Ectodermal cell (in vitro differentiated cells): ENCODE measurements around the gene PNPT1.

Experiments
- H3K27ac ChIP-seq: 2 replicates; pipeline ENCODE4 v1.7.0; 2013; ENCODE audit warnings: mild to moderate bottlenecking, low read depth, low read length; ENCODE audit not compliant: insufficient read depth, poor library complexity, severe bottlenecking
- H3K27me3 ChIP-seq: 2 replicates; pipeline ENCODE4 v1.7.0; 2013; ENCODE audit warnings: mild to moderate bottlenecking, low read length; ENCODE audit not compliant: insufficient read depth, control insufficient read depth, poor library complexity, severe bottlenecking
- H3K36me3 ChIP-seq: one replicate; pipeline ENCODE4 v1.7.0; 2013; ENCODE audit warnings: low read length; ENCODE audit not compliant: control insufficient read depth, insufficient read depth
- H3K4me1 ChIP-seq: one replicate; pipeline ENCODE4 v1.7.0; 2013; ENCODE audit warnings: low read length; ENCODE audit not compliant: control insufficient read depth, insufficient read depth
- H3K4me3 ChIP-seq: 2 replicates; pipeline ENCODE4 v1.7.0; 2013; ENCODE audit warnings: low read depth, low read length, control low read depth; ENCODE audit not compliant: insufficient read depth
- H3K9me3 ChIP-seq: 2 replicates; pipeline ENCODE4 v1.7.0; 2013; ENCODE audit warnings: mild to moderate bottlenecking, low read length, moderate library complexity; ENCODE audit not compliant: control insufficient read depth
- WGBS, 2 experiments: methylation state at CpG; one replicate each; pipeline ENCODE4 v1.1.7; 2013; ENCODE audit warnings: missing lambda C conversion rate in 2 of 2; 5-methylcytosine and 5-hydroxymethylcytosine counted together

PNPT1 gene

GRCh38 chr2:55618025-55618274 is 75.7 kb downstream of the PNPT1 start:
- H3K27ac ChIP-seq, result peak overlapping the region; percentile 89
- H3K36me3 ChIP-seq, result peaks cover 3% of the 10 kb centered on the region
- no peaks in the 10 kb centered on the region for H3K9me3 ChIP-seq
- H3K27me3 ChIP-seq, result no peaks in the 10 kb centered on the region
- 0% methylated on average over 10 of the region's 10 CpGs for WGBS, 2 experiments
- H3K4me3 ChIP-seq, result peak overlapping the region; percentile 99
- no peaks in the 10 kb centered on the region for H3K4me1 ChIP-seq

DNA sequence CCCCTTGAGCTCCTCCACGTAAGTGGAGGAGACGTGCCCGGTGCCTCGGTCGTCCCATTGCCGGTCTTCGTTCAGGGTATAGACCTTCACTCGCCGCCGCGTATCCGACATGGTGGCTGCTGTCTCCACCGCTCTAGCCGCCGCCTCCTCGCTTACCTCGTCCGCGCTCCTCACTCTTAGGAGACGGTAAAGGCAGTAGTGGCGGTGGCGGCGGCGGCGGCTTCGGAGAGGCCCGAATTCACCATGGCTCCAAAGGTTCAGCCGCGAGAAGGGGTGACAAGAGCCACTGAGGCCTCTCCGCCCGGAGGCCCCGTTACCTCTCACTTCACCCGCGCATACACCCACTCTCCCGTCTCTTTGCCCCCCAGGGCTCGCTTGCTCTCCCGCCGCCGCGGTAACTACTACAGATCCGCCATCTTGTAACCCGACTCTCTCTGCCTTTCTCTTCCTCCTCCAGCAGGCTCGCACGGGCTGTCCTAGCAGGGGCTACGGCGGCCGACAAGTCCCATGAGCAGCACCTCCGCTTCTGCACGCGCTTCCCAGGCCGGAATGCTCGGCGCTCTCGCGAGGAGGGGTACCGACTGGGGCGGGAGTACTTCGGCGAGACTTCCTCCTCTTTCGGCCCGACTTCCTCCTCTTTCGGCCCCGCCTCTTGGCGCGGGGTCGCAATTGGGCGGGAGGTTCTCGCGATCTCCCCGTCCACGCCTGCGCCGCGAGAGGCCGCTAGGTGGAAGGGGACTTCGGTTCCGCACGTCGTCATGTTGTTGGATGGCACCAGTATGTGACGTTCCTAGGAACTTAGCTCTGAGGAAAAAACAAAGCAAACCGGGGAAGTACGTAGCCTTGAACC is 76.2 kb downstream of the PNPT1 start, which contains the start of gene PPP4R3B:
Gene PPP4R3B, minus strand, starts transcription at position 448 of the 850 bp plus-strand sequence. Its CDS starts 337 bp downstream, at position 111.
- WGBS, 2 experiments, result 0% methylated on average over 82 of the region's 82 CpGs
- Histone ChIP-seq H3K9me3 (no peaks in the 10 kb centered on the region), H3K36me3 (peaks cover 5% of the 10 kb centered on the region), H3K27me3 (no peaks in the 10 kb centered on the region), H3K27ac (peak within 1 kb of the TSS; percentile 89), H3K4me3 (peak within 1 kb of the TSS; percentile 99), H3K4me1 (no peaks in the 10 kb centered on the region)

DNA sequence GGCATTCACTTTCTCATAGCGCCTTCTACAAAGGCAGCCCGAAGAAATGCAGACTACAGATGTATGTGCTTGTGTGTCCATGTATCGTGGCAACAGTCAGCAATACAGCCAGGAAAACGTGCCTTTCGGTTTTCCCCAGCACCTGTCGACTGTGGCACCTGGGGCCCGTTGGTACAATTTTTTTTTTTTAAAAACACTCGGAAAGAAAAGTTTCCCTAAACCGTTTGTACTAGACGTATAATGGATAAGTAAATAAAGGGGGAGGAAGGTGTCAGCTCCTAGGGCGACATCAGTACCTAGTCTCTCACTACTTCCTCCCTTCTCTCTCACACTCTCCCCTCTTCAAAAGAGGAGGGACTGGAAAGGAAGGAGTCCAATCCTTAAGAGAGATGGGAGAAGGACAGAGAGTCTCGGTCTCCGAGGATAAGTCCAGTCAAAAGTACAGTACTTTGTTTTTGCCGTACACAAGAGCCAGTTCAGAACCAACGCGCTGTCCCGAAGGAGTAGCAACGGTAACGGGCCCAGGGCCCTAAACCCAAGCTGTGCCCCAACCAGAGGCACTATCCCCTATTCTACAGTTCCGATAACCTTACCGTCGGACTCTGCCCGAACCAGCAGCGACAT is 77.0 kb downstream of the PNPT1 start:
- H3K4me3 ChIP-seq, result peak overlapping the region; percentile 99
- no peaks in the 10 kb centered on the region for H3K4me1 ChIP-seq
- H3K27me3 ChIP-seq, result no peaks in the 10 kb centered on the region
- 1% methylated on average over 20 to 23 of the region's 24 CpGs for WGBS, 2 experiments
- H3K9me3 ChIP-seq, result no peaks in the 10 kb centered on the region
- H3K27ac ChIP-seq, result peak overlapping the region; percentile 84
- H3K36me3 ChIP-seq, result peaks cover 5% of the 10 kb centered on the region

- Histone ChIP-seq H3K4me1 (no peaks in the 10 kb centered on the region), H3K9me3 (no peaks in the 10 kb centered on the region), H3K4me3 (no peak overlapping the region), H3K36me3 (peaks cover 5% of the 10 kb centered on the region), H3K27ac (no peak overlapping the region), H3K27me3 (no peaks in the 10 kb centered on the region)
- WGBS, 2 experiments, result 90 to 100% methylated on average over 1 of the region's 1 CpG
Observed at GRCh38 chr2:55611997-55612396, 81.6 kb downstream of the PNPT1 start.

GRCh38 chr2:55610954-55611743 is 82.5 kb downstream of the PNPT1 start:
- no peak overlapping the region for H3K27ac ChIP-seq
- no peak overlapping the region for H3K4me3 ChIP-seq
- no peaks in the 10 kb centered on the region for H3K27me3 ChIP-seq
- H3K4me1 ChIP-seq, result no peaks in the 10 kb centered on the region
- no peaks in the 10 kb centered on the region for H3K9me3 ChIP-seq
- 90 to 95% methylated on average over 2 to 3 of the region's 3 CpGs for WGBS, 2 experiments
- peaks cover 5% of the 10 kb centered on the region for H3K36me3 ChIP-seq

DNA sequence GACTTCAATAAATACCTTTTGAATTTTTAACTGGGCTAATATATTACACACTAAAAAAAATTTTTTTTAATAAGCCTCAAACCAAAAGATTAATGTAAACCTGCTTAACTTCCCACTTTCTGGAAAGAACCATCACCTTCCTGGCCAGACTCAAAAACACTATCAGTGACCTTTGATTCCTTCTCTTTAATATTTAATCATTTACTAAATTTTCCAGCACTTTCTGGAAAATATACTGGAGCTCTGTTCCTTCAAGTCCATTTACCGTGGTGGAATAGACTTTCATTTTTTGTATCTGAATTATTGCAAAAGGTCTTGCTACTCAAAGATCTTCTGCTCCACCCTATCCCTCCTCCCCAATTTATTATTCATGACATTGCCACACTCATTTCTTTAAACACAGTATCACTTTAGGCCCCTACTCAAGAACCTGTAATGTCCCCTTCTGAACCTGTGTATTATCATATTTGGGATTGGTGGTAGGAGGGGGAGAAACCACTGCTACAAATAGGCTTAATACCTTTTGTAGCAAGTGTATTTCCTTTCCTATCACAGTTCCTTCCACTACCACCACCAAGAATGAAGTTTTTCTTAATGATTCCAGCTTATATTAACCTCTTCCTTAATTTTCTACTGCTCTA is 83.6 kb downstream of the PNPT1 start:
- 91 to 100% methylated on average over 1 of the region's 1 CpG for WGBS, 2 experiments
- no peak overlapping the region for H3K4me3 ChIP-seq
- no peaks in the 10 kb centered on the region for H3K27me3 ChIP-seq
- H3K4me1 ChIP-seq, result no peaks in the 10 kb centered on the region
- no peak overlapping the region for H3K27ac ChIP-seq
- H3K36me3 ChIP-seq, result peaks cover 5% of the 10 kb centered on the region
- no peaks in the 10 kb centered on the region for H3K9me3 ChIP-seq

DNA sequence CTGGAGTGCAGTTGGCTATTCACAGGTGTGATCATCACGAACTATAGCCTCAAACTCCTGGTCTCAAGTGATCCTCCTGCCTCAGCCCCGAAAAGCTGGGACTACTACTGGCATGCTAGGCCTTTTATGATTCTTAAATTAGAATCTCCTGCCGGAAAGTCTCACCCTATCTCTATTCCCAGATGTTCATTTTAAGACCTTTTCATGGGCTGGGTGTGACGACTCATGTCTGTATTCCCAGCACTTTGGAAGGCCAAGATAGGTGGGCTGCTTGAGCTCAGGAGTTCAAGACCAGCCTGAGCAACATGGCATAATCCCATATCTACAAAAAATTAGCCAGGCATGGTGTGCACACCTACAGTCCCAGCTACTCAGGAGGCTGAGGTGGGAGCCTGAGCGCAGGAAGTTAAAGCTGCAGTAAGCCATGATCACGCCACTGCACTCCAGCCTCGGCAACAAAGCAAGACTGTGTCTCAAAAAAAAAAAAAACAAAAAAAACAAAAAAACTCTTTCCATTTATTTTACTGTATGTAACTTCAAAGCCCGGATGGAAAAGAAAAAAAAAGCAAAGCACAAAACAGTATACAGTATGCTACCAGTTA is 84.3 kb downstream of the PNPT1 start:
- no peaks in the 10 kb centered on the region for H3K9me3 ChIP-seq
- no peak overlapping the region for H3K4me3 ChIP-seq
- H3K36me3 ChIP-seq, result peaks cover 5% of the 10 kb centered on the region
- 84 to 88% methylated on average over 7 to 8 of the region's 8 CpGs for WGBS, 2 experiments
- H3K27me3 ChIP-seq, result no peaks in the 10 kb centered on the region
- no peak overlapping the region for H3K27ac ChIP-seq
- H3K4me1 ChIP-seq, result no peaks in the 10 kb centered on the region

DNA sequence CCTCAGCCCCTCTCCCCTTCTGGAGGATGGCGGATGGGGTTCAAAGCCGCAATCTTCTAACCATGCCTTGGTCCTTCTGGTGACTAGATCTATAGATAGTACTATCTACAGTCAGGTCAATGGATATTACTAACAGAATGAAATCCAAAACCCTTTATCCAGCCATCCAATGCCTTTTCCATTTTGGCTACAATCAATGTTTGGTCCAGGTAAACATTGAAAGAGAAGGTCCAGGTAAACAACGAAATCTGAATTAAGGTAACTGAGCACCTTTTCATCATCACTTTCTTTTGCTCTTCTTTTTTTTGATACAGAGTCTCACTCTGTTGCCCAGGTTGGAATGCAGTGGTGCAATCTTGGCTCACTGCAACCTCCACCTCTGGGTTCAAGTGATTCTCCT is 85.9 kb downstream of the PNPT1 start:
- H3K4me1 ChIP-seq, result no peaks in the 10 kb centered on the region
- H3K4me3 ChIP-seq, result no peak overlapping the region
- no peak overlapping the region for H3K27ac ChIP-seq
- no peaks in the 10 kb centered on the region for H3K27me3 ChIP-seq
- H3K36me3 ChIP-seq, result peaks cover under 1% of the 10 kb centered on the region
- WGBS, 2 experiments, result 93 to 99% methylated on average over 3 of the region's 3 CpGs
- H3K9me3 ChIP-seq, result no peaks in the 10 kb centered on the region

DNA sequence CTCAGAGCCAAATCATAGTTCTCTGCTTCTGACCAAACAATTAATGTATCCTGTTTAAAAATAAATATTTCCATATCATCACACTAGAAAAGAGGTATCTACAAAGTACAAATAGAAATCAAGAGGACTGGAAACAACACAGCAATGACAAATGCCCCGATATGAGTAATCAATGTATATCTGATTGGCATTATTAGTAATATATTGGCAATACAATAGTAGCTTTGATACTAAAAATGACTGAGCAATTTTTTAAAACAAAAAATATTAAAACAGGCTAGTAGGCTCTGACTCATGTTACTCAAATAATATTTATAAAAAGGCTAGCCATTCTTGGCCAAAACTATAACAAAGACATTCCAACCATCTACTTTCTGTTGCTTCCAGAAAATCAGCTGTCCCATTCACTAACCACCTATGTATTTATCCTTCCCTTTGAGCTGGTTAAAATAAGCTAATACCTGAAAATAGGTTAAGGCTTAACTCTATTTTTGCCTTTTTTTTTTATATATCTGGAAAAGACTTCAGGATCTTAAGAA is 89.5 kb downstream of the PNPT1 start:
- H3K27ac ChIP-seq, result no peak overlapping the region
- no peak overlapping the region for H3K4me3 ChIP-seq
- H3K4me1 ChIP-seq, result no peaks in the 10 kb centered on the region
- H3K36me3 ChIP-seq, result peaks cover 7% of the 10 kb centered on the region
- no peaks in the 10 kb centered on the region for H3K9me3 ChIP-seq
- no peaks in the 10 kb centered on the region for H3K27me3 ChIP-seq
- no CpG with 5 or more reads among the region's 1 CpG for WGBS, 2 experiments
